A549 (cell line): ENCODE results near the gene LPIN2. TPM values are rescaled to one million over a fixed set of nuclear protein-coding genes. Genes with fewer than 3 reads are reported as not detected.

ENCODE experiments used
- ATAC-seq, 2 experiments: fragments of 200-7000 bp in 1 of 2; fragments of >200 bp in 1 of 2; cut with Nextera tagmentation in 1 of 2; cut with Tn5 transposase in 1 of 2; 3 replicates each; pipeline versions ENCODE4 v1.8.0 to v1.9.1; 2018 to 2020; ENCODE audit warnings: mild to moderate bottlenecking in 1 of 2, moderate library complexity in 1 of 2
- CTCF ChIA-PET: fragments of 300-600 bp; sonication (Branson Sonifier 250); formaldehyde crosslinking; extraction: SDS; loops from one replicate; lab custom pipeline; 2021; ENCODE audit warnings: antibody characterized with exemption, inconsistent platforms; lab: Yijun Ruan, JAX
- POLR2A ChIA-PET: fragments of 350-600 bp; formaldehyde crosslinking; extraction: SDS; loops from one replicate; lab custom pipeline; 2021; ENCODE audit warnings: antibody characterized with exemption, inconsistent platforms; lab: Yijun Ruan, JAX
- DNase-seq, 2 experiments: peaks; one replicate each; pipeline versions ENCODE4 v3.0.0 to v3.0.0-alpha.2; 2011 to 2016; ENCODE audit warnings: low read depth in 1 of 2, low spot score in 1 of 2
- FAIRE-seq: peaks from 2 replicates; lab custom pipeline; 2011; peaks lifted over from hg19 to GRCh38; lab: Jason Lieb, UNC
- H3K27ac ChIP-seq, 2 experiments: fragments of >200 bp; sonication (Bioruptor Twin); formaldehyde crosslinking; 3 replicates each; pipeline ENCODE4 v1.5.1; 2016 to 2017
- H3K4me1 ChIP-seq: fragments of >200 bp; sonication (Bioruptor Twin); formaldehyde crosslinking; 3 replicates; pipeline ENCODE4 v1.6.1; 2016
- H3K4me2 ChIP-seq: fragments of >200 bp; sonication (Bioruptor Twin); formaldehyde crosslinking; 3 replicates; pipeline ENCODE4 v1.6.1; 2016
- H3K4me3 ChIP-seq: fragments of >200 bp; sonication (Bioruptor Twin); formaldehyde crosslinking; 3 replicates; pipeline ENCODE4 v1.5.1; 2016
- H3K9me3 ChIP-seq: fragments of >200 bp; sonication (Bioruptor Twin); formaldehyde crosslinking; 3 replicates; pipeline ENCODE4 v1.6.1; 2016
- BHLHE40 ChIP-seq: IDR thresholded peaks from 2 replicates; pipeline ENCODE4 v1.6.1; 2012; ENCODE audit warnings: low read depth, low read length, inconsistent platforms
- CEBPB ChIP-seq, 2 experiments: fragments of >200 bp in 1 of 2; sonication (Bioruptor Twin) in 1 of 2; formaldehyde crosslinking in 1 of 2; IDR thresholded peaks; 2 replicates each; pipeline ENCODE4 v1.6.1; 2012 to 2016
- CHD2 ChIP-seq: fragments of 150-350 bp; IDR thresholded peaks from 2 replicates; pipeline ENCODE4 v1.6.1; 2014; ENCODE audit warnings: low read length; ENCODE audit not compliant: partially characterized antibody
- CHD4 ChIP-seq: fragments of 200-600 bp; sonication (generic); IDR thresholded peaks from 2 replicates; pipeline ENCODE4 v1.6.1; 2016; ENCODE audit warnings: antibody characterized with exemption, mild to moderate bottlenecking, borderline replicate concordance
- ESRRA ChIP-seq: fragments of 150-350 bp; IDR thresholded peaks from 2 replicates; pipeline ENCODE4 v1.6.1; 2014; ENCODE audit warnings: mild to moderate bottlenecking, low read length, borderline replicate concordance
- FOSL2 ChIP-seq, 2 experiments: fragments of 450-650 bp in 1 of 2; fragments of >200 bp in 1 of 2; sonication (Bioruptor Twin) in 1 of 2; formaldehyde crosslinking; IDR thresholded peaks; 2 replicates each; pipeline versions ENCODE4 v1.5.0 to v1.6.1; 2016 to 2020; ENCODE audit warnings: mild to moderate bottlenecking in 1 of 2, moderate library complexity in 1 of 2
- KDM5A ChIP-seq: fragments of 200-600 bp; sonication (generic); IDR thresholded peaks from 2 replicates; pipeline ENCODE4 v1.6.1; 2016; ENCODE audit warnings: antibody characterized with exemption, mild to moderate bottlenecking
- MAFK ChIP-seq: fragments of 450-650 bp; IDR thresholded peaks from 2 replicates; pipeline ENCODE4 v1.6.1; 2014; ENCODE audit not compliant: partially characterized antibody
- MAZ ChIP-seq: fragments of 150-350 bp; IDR thresholded peaks from 2 replicates; pipeline ENCODE4 v1.6.1; 2014; ENCODE audit warnings: antibody characterized with exemption, low read depth, low read length, borderline replicate concordance
- PHF8 ChIP-seq: fragments of 200-600 bp; sonication (generic); IDR thresholded peaks from 2 replicates; pipeline ENCODE4 v1.6.1; 2016; ENCODE audit warnings: low read depth, mild to moderate bottlenecking, antibody characterized with exemption, moderate library complexity, borderline replicate concordance
- RAD21 ChIP-seq, 2 experiments: fragments of >200 bp in 1 of 2; sonication (Bioruptor Twin) in 1 of 2; formaldehyde crosslinking in 1 of 2; IDR thresholded peaks in 1 of 2; conservative IDR thresholded peaks in 1 of 2; 2 replicates in 1 of 2; 3 replicates in 1 of 2; pipeline ENCODE4 v1.6.1; 2012 to 2018; ENCODE audit warnings: inconsistent platforms in 1 of 2
- SMC3 ChIP-seq: fragments of >200 bp; sonication (Bioruptor Twin); formaldehyde crosslinking; IDR thresholded peaks from 3 replicates; pipeline ENCODE4 v1.6.1; 2018; ENCODE audit warnings: inconsistent platforms
- SREBF2 ChIP-seq: fragments of 450-650 bp; IDR thresholded peaks from 2 replicates; pipeline ENCODE4 v1.6.1; 2014; ENCODE audit warnings: mild to moderate bottlenecking, moderate library complexity
- TFCP2L1 ChIP-seq: fragments of 250-450 bp; sonication (Bioruptor Pico); IDR thresholded peaks from 2 replicates; pipeline ENCODE4 v1.5.0; 2021; ENCODE audit warnings: mild to moderate bottlenecking
- ZNF302 ChIP-seq: fragments of 250-450 bp; sonication (Bioruptor Pico); IDR thresholded peaks from 2 replicates; pipeline ENCODE4 v1.9.0; 2021; ENCODE audit warnings: inconsistent platforms, mild to moderate bottlenecking, moderate library complexity
- WGBS: methylation state at CpG from one replicate; pipeline ENCODE4 v1.1.6; 2017; ENCODE audit errors: missing lambda C conversion rate; 5-methylcytosine and 5-hydroxymethylcytosine counted together
- polyA plus RNA-seq, 4 experiments: library from polyadenylated mRNA; depleted of rRNA in 3 of 4; stranded (reverse); fragments of >200 nt; fragmentation: RNase III in 1 of 4; extraction: RNeasy Plus Mini Kit Qiagen cat#74134 plus additional on column Dnase treatment in 1 of 4; gene quantifications; 2 replicates in 3 of 4; 3 replicates in 1 of 4; pipeline ENCODE4 v1.2.3, GENCODE V29; 2011 to 2017
- TF ChIP-seq, protein P1 (sequence below): fragments of >200 bp; sonication (Bioruptor Twin); formaldehyde crosslinking; IDR thresholded peaks from 3 replicates; pipeline ENCODE4 v1.6.1; 2016
- TF ChIP-seq, protein P2 (sequence below): fragments of >200 bp; sonication (Bioruptor Twin); formaldehyde crosslinking; IDR thresholded peaks from 2 replicates; pipeline ENCODE4 v1.6.1; 2016
- TF ChIP-seq, protein P3 (sequence below): fragments of 200-600 bp; sonication (generic); IDR thresholded peaks from 2 replicates; pipeline ENCODE4 v1.6.1; 2016; ENCODE audit warnings: antibody characterized with exemption, mild to moderate bottlenecking, moderate library complexity
- TF ChIP-seq, protein P4 (sequence below): IDR thresholded peaks from 2 replicates; pipeline ENCODE4 v1.6.1; 2012; ENCODE audit warnings: low read depth, borderline replicate concordance
- TF ChIP-seq, protein P5 (sequence below): fragments of 250-450 bp; sonication (Bioruptor Pico); IDR thresholded peaks from 2 replicates; pipeline ENCODE4 v1.5.0; 2020; ENCODE audit warnings: low read depth, mild to moderate bottlenecking, moderate library complexity

LPIN2 gene
- polyA plus RNA-seq, 2 of the 4 experiments (the other 2 are of a cell fraction) = 12.9 to 23.7 TPM

DNA sequence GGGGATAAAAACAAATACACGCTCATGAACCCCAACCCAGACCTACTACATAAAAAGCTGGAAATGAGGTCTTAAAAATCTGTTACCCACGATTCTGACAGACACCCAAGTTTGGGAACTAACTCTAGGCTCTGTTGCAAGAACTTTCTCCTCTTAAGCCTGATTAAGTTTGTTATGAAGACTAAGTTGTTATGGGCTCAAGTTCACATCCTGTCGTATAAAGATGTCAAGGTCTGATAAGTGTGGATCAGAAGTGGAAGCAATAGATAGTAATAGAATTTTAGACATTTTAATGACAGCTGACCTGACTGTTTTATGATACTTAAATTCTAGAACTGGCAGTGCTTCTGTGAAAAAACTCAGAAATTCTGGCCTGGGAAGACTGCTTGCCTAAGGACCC is 43.2 kb downstream of the LPIN2 start:
- ChIA-PET CTCF (interaction anchor here (1.0 to 1.8 kb wide), 2 partner anchors 15 to 160 kb away, joined by 3 to 5 read pairs; no protein-coding TSS in a partner anchor), POLR2A (no interaction called here)
- no peak for ATAC-seq
- TF ChIP-seq FOSL2 (IDR thresholded peaks at IDR 0.05) (no peak), FOSL2 (CRISPR knock-in tag; IDR thresholded peaks at IDR 0.05) (no peak), KDM5A (no peak), ESRRA (no peak), ZNF302 (CRISPR knock-in tag) (no peak), MAZ (no peak), CHD4 (no peak), SMC3 (no peak), CHD2 (no peak), BHLHE40 (no peak), MAFK (no peak), PHF8 (no peak), SREBF2 (no peak)
- TF ChIP-seq, protein P1, sequence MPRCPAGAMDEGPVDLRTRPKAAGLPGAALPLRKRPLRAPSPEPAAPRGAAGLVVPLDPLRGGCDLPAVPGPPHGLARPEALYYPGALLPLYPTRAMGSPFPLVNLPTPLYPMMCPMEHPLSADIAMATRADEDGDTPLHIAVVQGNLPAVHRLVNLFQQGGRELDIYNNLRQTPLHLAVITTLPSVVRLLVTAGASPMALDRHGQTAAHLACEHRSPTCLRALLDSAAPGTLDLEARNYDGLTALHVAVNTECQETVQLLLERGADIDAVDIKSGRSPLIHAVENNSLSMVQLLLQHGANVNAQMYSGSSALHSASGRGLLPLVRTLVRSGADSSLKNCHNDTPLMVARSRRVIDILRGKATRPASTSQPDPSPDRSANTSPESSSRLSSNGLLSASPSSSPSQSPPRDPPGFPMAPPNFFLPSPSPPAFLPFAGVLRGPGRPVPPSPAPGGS = no peak
- TF ChIP-seq, protein P2, sequence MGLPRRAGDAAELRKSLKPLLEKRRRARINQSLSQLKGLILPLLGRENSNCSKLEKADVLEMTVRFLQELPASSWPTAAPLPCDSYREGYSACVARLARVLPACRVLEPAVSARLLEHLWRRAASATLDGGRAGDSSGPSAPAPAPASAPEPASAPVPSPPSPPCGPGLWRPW = no peak
- TF ChIP-seq, protein P3, sequence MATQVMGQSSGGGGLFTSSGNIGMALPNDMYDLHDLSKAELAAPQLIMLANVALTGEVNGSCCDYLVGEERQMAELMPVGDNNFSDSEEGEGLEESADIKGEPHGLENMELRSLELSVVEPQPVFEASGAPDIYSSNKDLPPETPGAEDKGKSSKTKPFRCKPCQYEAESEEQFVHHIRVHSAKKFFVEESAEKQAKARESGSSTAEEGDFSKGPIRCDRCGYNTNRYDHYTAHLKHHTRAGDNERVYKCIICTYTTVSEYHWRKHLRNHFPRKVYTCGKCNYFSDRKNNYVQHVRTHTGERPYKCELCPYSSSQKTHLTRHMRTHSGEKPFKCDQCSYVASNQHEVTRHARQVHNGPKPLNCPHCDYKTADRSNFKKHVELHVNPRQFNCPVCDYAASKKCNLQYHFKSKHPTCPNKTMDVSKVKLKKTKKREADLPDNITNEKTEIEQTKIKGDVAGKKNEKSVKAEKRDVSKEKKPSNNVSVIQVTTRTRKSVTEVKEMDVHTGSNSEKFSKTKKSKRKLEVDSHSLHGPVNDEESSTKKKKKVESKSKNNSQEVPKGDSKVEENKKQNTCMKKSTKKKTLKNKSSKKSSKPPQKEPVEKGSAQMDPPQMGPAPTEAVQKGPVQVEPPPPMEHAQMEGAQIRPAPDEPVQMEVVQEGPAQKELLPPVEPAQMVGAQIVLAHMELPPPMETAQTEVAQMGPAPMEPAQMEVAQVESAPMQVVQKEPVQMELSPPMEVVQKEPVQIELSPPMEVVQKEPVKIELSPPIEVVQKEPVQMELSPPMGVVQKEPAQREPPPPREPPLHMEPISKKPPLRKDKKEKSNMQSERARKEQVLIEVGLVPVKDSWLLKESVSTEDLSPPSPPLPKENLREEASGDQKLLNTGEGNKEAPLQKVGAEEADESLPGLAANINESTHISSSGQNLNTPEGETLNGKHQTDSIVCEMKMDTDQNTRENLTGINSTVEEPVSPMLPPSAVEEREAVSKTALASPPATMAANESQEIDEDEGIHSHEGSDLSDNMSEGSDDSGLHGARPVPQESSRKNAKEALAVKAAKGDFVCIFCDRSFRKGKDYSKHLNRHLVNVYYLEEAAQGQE = no peak
- no peak overlapping the region for H3K4me3 ChIP-seq
- H3K4me1 ChIP-seq = peaks cover 10% of the 10 kb centered on the region; the same call in 2 of the 3 replicates
- no peak overlapping the region for H3K27ac ChIP-seq
- H3K9me3 ChIP-seq = no peaks in the 10 kb centered on the region
- no peak for FAIRE-seq
- no peak for DNase-seq
- 92% methylated on average over 3 of the region's 3 CpGs for WGBS
- no peak overlapping the region for H3K4me2 ChIP-seq

DNA sequence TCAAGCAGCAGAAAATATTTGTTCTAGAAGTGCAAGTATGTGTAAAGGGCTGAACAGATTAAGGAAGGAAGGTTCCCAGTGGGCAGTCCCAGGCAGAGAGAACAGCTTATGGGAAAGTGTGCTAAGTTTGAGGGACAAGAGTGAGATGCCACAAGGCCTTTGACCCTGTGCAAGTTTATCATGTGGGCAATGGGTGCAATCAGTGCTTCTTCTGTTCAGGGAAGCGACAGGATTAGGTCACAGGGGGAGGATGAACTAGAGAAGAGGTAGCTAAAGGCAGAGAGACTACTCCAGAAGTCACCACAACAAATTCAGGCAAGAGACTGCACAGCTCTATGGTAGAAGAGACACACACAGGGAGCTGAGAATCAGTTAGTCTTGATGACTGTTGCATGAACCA is 44.3 kb downstream of the LPIN2 start:
- H3K27ac ChIP-seq = no peak overlapping the region
- H3K4me1 ChIP-seq = 0 out of 3 replicates have a peak, but pooled peaks cover 7% of the 10 kb centered on the region
- POLR2A ChIA-PET = no interaction called here
- FAIRE-seq (no peak), ATAC-seq (no peak), DNase-seq (no peak)
- CTCF ChIA-PET = interaction anchor here (1.8 to 2.3 kb wide), 2 partner anchors 35 to 161 kb away, joined by 5 read pairs; no protein-coding TSS in a partner anchor
- no peak overlapping the region for H3K4me2 ChIP-seq
- 88% methylated on average over 1 of the region's 1 CpG for WGBS
- TF ChIP-seq, protein P4, sequence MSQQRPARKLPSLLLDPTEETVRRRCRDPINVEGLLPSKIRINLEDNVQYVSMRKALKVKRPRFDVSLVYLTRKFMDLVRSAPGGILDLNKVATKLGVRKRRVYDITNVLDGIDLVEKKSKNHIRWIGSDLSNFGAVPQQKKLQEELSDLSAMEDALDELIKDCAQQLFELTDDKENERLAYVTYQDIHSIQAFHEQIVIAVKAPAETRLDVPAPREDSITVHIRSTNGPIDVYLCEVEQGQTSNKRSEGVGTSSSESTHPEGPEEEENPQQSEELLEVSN = no peak
- TF ChIP-seq CHD4 = no peak
- no peak overlapping the region for H3K4me3 ChIP-seq
- H3K9me3 ChIP-seq = no peaks in the 10 kb centered on the region

DNA sequence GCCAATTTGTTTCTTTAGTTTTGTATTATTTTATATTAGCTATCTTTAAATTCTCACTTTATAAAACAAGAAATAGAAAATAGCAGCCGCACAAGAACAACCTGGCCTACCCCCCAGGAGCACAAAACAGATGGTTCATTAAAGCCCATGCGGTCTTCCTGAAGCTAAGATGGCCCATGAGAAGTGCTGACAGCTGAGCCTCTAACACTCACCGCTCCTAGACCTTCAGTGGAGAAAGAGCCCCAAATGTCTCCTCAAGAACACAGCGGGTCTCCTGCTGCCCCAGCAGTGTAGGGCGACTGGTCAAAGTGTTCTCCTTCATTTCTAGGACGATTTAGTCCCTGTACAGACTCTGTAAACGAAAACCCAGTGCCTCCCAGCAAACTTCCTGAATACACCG is 45.1 kb downstream of the LPIN2 start:
- H3K4me1 ChIP-seq = no peaks in the 10 kb centered on the region
- ATAC-seq (no peak), FAIRE-seq (no peak), DNase-seq (no peak)
- POLR2A ChIA-PET = interaction anchor here (0.6 kb wide), 1 partner anchor 31 kb away, joined by 5 read pairs; no protein-coding TSS in a partner anchor
- no peak overlapping the region for H3K4me2 ChIP-seq
- no peaks in the 10 kb centered on the region for H3K9me3 ChIP-seq
- H3K4me3 ChIP-seq = no peak overlapping the region
- 90% methylated on average over 8 of the region's 8 CpGs for WGBS
- no peak for TF ChIP-seq TFCP2L1 (CRISPR knock-in tag)
- TF ChIP-seq CEBPB (IDR thresholded peaks at IDR 0.05) = no peak
- TF ChIP-seq RAD21 (conservative IDR thresholded peaks at IDR 0.05 in 1 of 2, IDR thresholded peaks at IDR 0.05 in 1 of 2) = no peak
- TF ChIP-seq, protein P5, sequence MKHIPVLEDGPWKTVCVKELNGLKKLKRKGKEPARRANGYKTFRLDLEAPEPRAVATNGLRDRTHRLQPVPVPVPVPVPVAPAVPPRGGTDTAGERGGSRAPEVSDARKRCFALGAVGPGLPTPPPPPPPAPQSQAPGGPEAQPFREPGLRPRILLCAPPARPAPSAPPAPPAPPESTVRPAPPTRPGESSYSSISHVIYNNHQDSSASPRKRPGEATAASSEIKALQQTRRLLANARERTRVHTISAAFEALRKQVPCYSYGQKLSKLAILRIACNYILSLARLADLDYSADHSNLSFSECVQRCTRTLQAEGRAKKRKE (CRISPR knock-in tag) = no peak
- H3K27ac ChIP-seq = no peak overlapping the region
- CTCF ChIA-PET = interaction anchor here (1.4 to 2.3 kb wide), 2 partner anchors 34 to 184 kb away, joined by 3 to 5 read pairs; no protein-coding TSS in a partner anchor
